Subcutaneous adipose tissue (tissue), 4 donors: Measurements from ENCODE around the gene RRP9. TPM values are rescaled to one million over a fixed set of nuclear protein-coding genes. Genes with fewer than 3 reads are reported as not detected.

Experiments
- total RNA-seq, 4 donors: library from RNA; depleted of rRNA; stranded (reverse); fragments of >200 nt; gene quantifications; one replicate each; pipeline ENCODE4 v1.1.0, GENCODE V29; 2016
- TF ChIP-seq, protein P1 (sequence below): fragments of 450-650 bp; IDR thresholded peaks from one replicate; pipeline ENCODE4 v1.5.1; 2016; ENCODE audit warnings: low read depth, mild to moderate bottlenecking, control low read depth, antibody characterized with exemption, moderate library complexity

RRP9 gene
- total RNA-seq, 4 donors from 2014 or later, result 8.1 to 18.1 (median 11.5) TPM

DNA sequence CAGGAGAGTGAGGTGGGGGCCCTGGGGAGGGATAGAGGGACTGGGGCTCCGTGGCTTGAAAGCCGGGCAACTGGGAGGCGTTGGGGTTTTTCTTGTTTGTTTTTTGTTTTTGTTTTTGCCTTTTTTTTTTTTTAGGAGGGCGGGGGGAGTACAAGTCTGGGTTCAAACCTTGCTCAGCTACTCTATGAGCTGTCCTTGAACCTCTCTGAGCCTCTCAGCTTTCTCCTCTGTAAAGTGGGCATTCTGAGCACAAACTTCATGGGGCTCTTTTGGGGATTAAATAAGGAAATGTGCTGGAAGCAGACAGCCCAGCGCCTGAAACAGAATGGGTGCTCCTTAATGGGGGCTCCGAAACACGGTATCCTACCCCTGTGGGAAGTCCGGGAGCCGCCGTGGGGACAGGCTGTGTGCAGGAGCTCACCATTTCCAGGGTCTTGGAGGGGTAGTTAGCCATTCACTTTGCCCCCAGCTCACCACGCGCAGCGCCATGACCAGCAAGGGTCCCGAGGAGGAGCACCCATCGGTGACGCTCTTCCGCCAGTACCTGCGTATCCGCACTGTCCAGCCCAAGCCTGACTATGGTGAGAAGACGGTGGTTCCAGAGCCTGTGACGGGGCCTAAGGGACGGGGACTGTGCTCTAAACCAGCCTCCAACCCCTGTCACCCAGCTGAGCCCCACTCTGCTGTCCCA, 42.0 kb upstream of the RRP9 start:
- TF ChIP-seq, protein P1, sequence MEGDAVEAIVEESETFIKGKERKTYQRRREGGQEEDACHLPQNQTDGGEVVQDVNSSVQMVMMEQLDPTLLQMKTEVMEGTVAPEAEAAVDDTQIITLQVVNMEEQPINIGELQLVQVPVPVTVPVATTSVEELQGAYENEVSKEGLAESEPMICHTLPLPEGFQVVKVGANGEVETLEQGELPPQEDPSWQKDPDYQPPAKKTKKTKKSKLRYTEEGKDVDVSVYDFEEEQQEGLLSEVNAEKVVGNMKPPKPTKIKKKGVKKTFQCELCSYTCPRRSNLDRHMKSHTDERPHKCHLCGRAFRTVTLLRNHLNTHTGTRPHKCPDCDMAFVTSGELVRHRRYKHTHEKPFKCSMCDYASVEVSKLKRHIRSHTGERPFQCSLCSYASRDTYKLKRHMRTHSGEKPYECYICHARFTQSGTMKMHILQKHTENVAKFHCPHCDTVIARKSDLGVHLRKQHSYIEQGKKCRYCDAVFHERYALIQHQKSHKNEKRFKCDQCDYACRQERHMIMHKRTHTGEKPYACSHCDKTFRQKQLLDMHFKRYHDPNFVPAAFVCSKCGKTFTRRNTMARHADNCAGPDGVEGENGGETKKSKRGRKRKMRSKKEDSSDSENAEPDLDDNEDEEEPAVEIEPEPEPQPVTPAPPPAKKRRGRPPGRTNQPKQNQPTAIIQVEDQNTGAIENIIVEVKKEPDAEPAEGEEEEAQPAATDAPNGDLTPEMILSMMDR, result no peak

GRCh38 chr3:51982838-51983577, 41.3 kb upstream of the RRP9 start, which contains the start of gene ACY1:
TSS of gene ACY1 (plus strand) at chr3:51983535. CDS start at chr3:51984065, 530 bp downstream.
- TF ChIP-seq, protein P1, result no peak

DNA sequence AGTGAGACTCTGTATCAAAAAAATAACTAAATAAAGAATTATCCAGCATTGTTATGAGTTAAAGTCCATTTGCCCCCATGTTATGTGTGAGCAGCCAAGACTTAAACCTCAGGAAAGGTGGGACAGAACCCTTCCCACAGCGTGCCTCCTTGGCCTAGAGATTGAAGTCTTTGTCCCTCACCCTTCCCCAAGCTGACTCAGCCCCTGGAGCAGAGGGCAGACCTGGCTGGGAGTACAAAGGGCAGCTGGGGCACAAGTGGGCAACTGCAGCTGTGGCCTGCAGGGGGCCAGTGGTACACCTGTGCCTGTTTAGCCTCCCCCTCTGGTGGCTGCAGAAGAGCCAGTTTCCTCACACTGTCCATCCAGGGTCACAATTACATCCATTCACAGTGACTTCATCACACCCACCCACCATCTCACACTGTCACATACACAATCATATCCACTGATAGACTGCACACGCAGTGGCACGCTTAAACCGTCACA, 40.7 kb upstream of the RRP9 start:
- TF ChIP-seq, protein P1, result no peak

GRCh38 chr3:51980253-51980652, 38.5 kb upstream of the RRP9 start:
- TF ChIP-seq, protein P1, result no peak

DNA sequence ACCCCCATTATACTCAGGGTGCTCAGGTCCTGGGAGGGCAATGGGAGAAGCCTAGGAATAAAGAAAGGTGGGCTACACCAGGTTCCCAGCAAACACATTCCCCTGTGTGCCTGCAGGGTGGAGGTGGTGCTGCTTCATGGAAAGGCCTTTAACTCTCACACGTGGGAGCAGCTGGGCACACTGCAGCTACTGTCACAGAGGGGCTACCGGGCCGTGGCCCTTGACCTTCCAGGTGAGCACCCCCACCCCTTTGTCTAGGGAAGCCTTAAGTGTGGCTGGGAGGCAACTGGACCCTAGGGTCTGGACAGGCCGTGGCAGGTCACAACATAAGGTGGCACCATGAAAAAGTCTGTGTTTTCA, 36.4 kb upstream of the RRP9 start:
- TF ChIP-seq, protein P1, result no peak

DNA sequence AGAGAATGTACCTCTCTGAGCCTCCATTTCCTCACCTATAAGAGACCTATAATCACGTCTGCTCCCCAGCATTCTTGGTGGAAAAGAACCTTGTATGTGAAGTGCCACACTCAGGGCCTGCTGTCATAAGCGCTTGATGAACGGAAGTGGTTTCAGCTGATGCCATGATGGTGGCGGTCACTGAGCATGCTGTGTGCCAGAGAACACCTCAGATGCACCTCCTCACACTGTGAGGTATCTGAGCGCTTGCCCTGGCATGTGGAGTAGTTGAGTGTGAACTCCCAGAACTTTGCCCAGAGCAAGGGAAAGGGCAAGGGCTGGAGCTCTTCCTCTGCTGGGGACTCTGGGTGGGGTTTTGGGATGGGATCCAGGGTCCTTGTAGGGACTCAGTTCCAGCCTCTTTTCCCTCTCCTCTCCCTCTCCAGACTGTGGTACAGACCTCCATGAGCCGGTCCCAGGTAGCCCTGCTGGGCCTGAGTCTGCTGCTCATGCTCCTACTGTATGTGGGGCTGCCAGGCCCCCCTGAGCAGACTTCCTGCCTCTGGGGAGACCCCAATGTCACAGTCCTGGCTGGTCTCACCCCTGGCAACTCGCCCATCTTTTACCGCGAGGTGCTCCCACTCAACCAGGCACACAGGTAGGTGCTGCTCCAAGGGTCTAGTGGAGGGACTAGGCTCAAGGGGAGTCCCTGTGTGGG, 35.9 kb upstream of the RRP9 start:
- TF ChIP-seq, protein P1, result no peak
